Measurements from ENCODE around the gene TIMM23. TPM values are rescaled to one million over a fixed set of nuclear protein-coding genes. Genes with fewer than 3 reads are reported as not detected.

Gene TIMM23
- polyA plus RNA-seq, 3 donors, result 17.2 to 72.1 (median 71.2) TPM

DNA sequence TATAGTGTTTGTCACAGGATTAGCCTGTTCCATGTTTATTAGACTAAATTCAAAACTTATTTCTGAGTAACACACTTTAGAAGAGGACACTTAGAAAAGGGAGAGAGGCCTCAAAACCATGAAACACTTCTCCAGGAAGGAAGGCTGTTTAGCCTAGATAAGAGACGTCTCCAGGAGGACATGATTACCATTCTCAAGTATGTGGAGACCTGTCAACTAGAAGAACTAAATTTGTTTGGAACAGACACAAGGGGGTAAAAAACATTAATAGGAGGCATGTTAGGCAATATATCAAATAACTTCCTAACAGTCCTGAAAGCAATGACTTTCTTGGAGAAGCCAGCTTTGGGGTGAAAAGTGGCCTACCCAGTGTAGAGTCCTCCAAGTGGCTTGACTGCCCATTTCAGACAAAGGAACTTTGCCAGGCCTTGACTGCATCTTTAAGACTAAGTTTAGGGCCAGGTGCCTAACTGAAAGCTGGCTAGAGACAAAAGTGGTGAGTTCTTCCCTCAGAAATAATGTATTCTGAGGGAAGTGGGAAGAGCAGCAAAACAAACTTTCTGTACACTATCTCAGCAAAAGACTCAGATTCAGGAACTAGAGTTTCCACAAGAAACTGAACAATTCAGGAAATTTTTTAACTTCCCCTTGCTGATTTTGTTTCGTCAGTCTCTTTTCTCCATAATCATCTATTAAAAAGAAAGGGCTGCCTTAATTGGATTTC, 46.3 kb downstream of the TIMM23 start:
- Histone ChIP-seq H3K9me3 (replicated peaks in 1 of 2; ENCODE audit: control insufficient read depth in 1 of 2, insufficient read depth in 1 of 2, low read length in 2 of 2) (no peaks in the 10 kb centered on the region), H3K79me2 (ENCODE audit: insufficient read depth, low read length) (peaks cover 100% of the 10 kb centered on the region), H4K20me1 (ENCODE audit: insufficient read depth, low read length) (peaks cover 73% of the 10 kb centered on the region), H2AFZ (ENCODE audit: insufficient read depth, low read depth, low read length, poor library complexity, severe bottlenecking) (no peak overlapping the region), H3K4me1 (ENCODE audit: control insufficient read depth in 1 of 2, insufficient read depth in 2 of 2, low read length in 2 of 2) (peaks cover 54 to 66% of the 10 kb centered on the region in 2 donors), H3K27me3 (ENCODE audit: control insufficient read depth in 2 of 2, insufficient read depth in 2 of 2, low read length in 2 of 2) (no peaks in the 10 kb centered on the region), H3K9ac (ENCODE audit: insufficient read depth, low read length, poor library complexity, severe bottlenecking) (peak overlapping the region; percentile 68), H3K4me2 (replicated peaks; ENCODE audit: extremely low read depth, low read length, poor library complexity, severe bottlenecking) (peak overlapping the region; percentile 85), H3K4me3 (replicated peaks in 1 of 3; ENCODE audit: low read depth in 2 of 3, low read length in 3 of 3) (peak overlapping the region; percentile 66 to 91 (median 76)), H3K27ac (ENCODE audit: low read depth in 1 of 2, low read length in 2 of 2) (peak overlapping the region; percentile 54 to 93), H3K36me3 (replicated peaks in 1 of 2; ENCODE audit: control insufficient read depth in 1 of 2, insufficient read depth in 2 of 2, low read length in 2 of 2) (peaks cover 31 to 37% of the 10 kb centered on the region in 2 donors)
- H3K9me3 Mint-ChIP-seq, result peaks cover 0 to 1% (median 0%) of the 10 kb centered on the region in 7 donors
- DNase-seq, result peak in 2 of 3 donors; percentile 66 to 81
- H3K27me3 Mint-ChIP-seq (ENCODE audit: low read depth in 3 of 3), result no peaks in the 10 kb centered on the region
- 0% methylated on average over 1 of the region's 2 CpGs for WGBS (ENCODE audit: insufficient coverage)
- H3K4me1 Mint-ChIP-seq, result peaks cover 59% of the 10 kb centered on the region
- H3K36me3 Mint-ChIP-seq, result peaks cover 43 to 50% of the 10 kb centered on the region in 2 donors
- H3K27ac Mint-ChIP-seq, result peak overlapping the region; percentile 94 to 97 (median 97)
- peak overlapping the region; percentile 91 to 95 for H3K4me3 Mint-ChIP-seq
- TF ChIP-seq, protein P1, sequence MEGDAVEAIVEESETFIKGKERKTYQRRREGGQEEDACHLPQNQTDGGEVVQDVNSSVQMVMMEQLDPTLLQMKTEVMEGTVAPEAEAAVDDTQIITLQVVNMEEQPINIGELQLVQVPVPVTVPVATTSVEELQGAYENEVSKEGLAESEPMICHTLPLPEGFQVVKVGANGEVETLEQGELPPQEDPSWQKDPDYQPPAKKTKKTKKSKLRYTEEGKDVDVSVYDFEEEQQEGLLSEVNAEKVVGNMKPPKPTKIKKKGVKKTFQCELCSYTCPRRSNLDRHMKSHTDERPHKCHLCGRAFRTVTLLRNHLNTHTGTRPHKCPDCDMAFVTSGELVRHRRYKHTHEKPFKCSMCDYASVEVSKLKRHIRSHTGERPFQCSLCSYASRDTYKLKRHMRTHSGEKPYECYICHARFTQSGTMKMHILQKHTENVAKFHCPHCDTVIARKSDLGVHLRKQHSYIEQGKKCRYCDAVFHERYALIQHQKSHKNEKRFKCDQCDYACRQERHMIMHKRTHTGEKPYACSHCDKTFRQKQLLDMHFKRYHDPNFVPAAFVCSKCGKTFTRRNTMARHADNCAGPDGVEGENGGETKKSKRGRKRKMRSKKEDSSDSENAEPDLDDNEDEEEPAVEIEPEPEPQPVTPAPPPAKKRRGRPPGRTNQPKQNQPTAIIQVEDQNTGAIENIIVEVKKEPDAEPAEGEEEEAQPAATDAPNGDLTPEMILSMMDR (IDR thresholded peaks at IDR 0.05), result no peak
- intact Hi-C loops (cut with micrococcal nuclease), result no loop called here

DNA sequence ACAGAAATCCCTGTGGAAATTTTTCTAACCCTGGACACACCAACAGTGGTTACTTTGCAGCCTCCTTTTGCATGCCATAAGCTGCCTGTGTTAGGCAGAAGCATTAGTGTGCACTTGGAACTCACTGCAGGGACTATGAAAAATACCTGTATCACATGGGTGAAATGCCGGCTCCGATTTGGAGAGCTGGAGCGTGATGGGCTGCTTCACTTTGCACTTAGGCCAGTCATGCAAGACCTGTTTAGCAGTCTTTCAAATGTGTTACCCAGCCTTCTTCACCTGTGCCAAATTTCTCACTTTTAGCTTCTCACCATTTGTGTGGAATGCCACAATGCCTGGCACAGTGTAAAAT, 46.9 kb downstream of the TIMM23 start:
- peak overlapping the region; percentile 68 for H3K9ac ChIP-seq (ENCODE audit: insufficient read depth, low read length, poor library complexity, severe bottlenecking)
- no peak for DNase-seq
- peaks cover 0 to 1% (median 0%) of the 10 kb centered on the region in 7 donors for H3K9me3 Mint-ChIP-seq
- peaks cover 25 to 32% of the 10 kb centered on the region in 2 donors for H3K36me3 ChIP-seq (replicated peaks in 1 of 2; ENCODE audit: control insufficient read depth in 1 of 2, insufficient read depth in 2 of 2, low read length in 2 of 2)
- H3K36me3 Mint-ChIP-seq, result peaks cover 38 to 44% of the 10 kb centered on the region in 2 donors
- peak overlapping the region; percentile 85 for H3K4me2 ChIP-seq (replicated peaks; ENCODE audit: extremely low read depth, low read length, poor library complexity, severe bottlenecking)
- intact Hi-C loops (cut with micrococcal nuclease), result no loop called here
- TF ChIP-seq, protein P1 (IDR thresholded peaks at IDR 0.05), result no peak
- no peaks in the 10 kb centered on the region for H3K9me3 ChIP-seq (replicated peaks in 1 of 2; ENCODE audit: control insufficient read depth in 1 of 2, insufficient read depth in 1 of 2, low read length in 2 of 2)
- H3K4me3 ChIP-seq (replicated peaks in 1 of 3; ENCODE audit: low read depth in 2 of 3, low read length in 3 of 3), result peak overlapping the region; percentile 66 to 91 (median 76)
- WGBS (ENCODE audit: insufficient coverage), result 33% methylated on average over 3 of the region's 3 CpGs
- peaks cover 73% of the 10 kb centered on the region for H4K20me1 ChIP-seq (ENCODE audit: insufficient read depth, low read length)
- no peaks in the 10 kb centered on the region for H3K27me3 ChIP-seq (ENCODE audit: control insufficient read depth in 2 of 2, insufficient read depth in 2 of 2, low read length in 2 of 2)
- no peak overlapping the region for H2AFZ ChIP-seq (ENCODE audit: insufficient read depth, low read depth, low read length, poor library complexity, severe bottlenecking)
- H3K27ac Mint-ChIP-seq, result peak overlapping the region; percentile 94 to 97 (median 97)
- no peaks in the 10 kb centered on the region for H3K27me3 Mint-ChIP-seq (ENCODE audit: low read depth in 3 of 3)
- peaks cover 100% of the 10 kb centered on the region for H3K79me2 ChIP-seq (ENCODE audit: insufficient read depth, low read length)
- H3K27ac ChIP-seq (ENCODE audit: low read depth in 1 of 2, low read length in 2 of 2), result peak overlapping the region; percentile 54 to 93
- H3K4me1 ChIP-seq (ENCODE audit: control insufficient read depth in 1 of 2, insufficient read depth in 2 of 2, low read length in 2 of 2), result peaks cover 58 to 71% of the 10 kb centered on the region in 2 donors
- peaks cover 64% of the 10 kb centered on the region for H3K4me1 Mint-ChIP-seq
- peak overlapping the region; percentile 91 to 95 for H3K4me3 Mint-ChIP-seq

Data from CD14-positive monocyte (primary cell).